Cardiac muscle cell (in vitro differentiated cells and primary cell): ENCODE results near the gene LRBA. TPM values are rescaled to one million over a fixed set of nuclear protein-coding genes. Genes with fewer than 3 reads are reported as not detected.
"Not testable (repeated sequence)": the region's sequence is repeated elsewhere in the genome, so short reads cannot be mapped to it uniquely, and the experiment has no call there.

Source experiments
- DNase-seq, 2 donors: peaks; one replicate each; pipeline versions ENCODE4 v3.0.0 to v3.0.0-alpha.2; 2010 to 2017; ENCODE audit warnings: low read depth in 1 of 2, low spot score in 1 of 2
- H3K27ac ChIP-seq: fragments of 200-600 bp; sonication (generic); 2 replicates; pipeline ENCODE4 v1.5.1; 2016
- H3K27me3 ChIP-seq: fragments of 200-600 bp; sonication (generic); 2 replicates; pipeline ENCODE4 v1.6.0; 2016; ENCODE audit warnings: control low read depth
- H3K36me3 ChIP-seq: fragments of 200-600 bp; sonication (generic); 2 replicates; pipeline ENCODE4 v1.5.1; 2016; ENCODE audit warnings: control low read depth
- H3K4me1 ChIP-seq: fragments of 200-600 bp; sonication (generic); 2 replicates; pipeline ENCODE4 v1.8.1; 2017; ENCODE audit warnings: low read depth, mild to moderate bottlenecking, mixed run types
- H3K4me3 ChIP-seq: fragments of 200-600 bp; sonication (generic); 2 replicates; pipeline ENCODE4 v1.5.1; 2016; ENCODE audit warnings: mild to moderate bottlenecking
- H3K9me3 ChIP-seq: fragments of 200-600 bp; sonication (generic); 2 replicates; pipeline ENCODE4 v1.5.1; 2017; ENCODE audit warnings: low read depth, mild to moderate bottlenecking, control low read depth
- CTCF ChIP-seq: IDR thresholded peaks from 2 replicates; pipeline ENCODE4 v1.5.1; 2012; ENCODE audit warnings: low read depth, mild to moderate bottlenecking, low read length
- polyA plus RNA-seq: library from polyadenylated mRNA; unstranded; fragments of >200 nt; fragmentation: Nextera tagmentation; extraction: Ambion mirVana; gene quantifications from 2 replicates; pipeline ENCODE4 v1.2.1, GENCODE V29; 2016
- total RNA-seq: library from RNA; depleted of rRNA; stranded (reverse); fragments of >200 nt; gene quantifications from 2 replicates; pipeline ENCODE4 v1.2.3, GENCODE V29; 2016

Gene LRBA
- total and polyA plus RNA-seq, 2 experiments from 2014 or later: 17.7 to 58.8 TPM

- no peak overlapping the region for H3K27ac ChIP-seq
- H3K4me1 ChIP-seq: no peaks in the 10 kb centered on the region
- no peaks in the 10 kb centered on the region for H3K36me3 ChIP-seq
- no peak for DNase-seq
- no peak overlapping the region for H3K4me3 ChIP-seq
- no peaks in the 10 kb centered on the region for H3K9me3 ChIP-seq
- H3K27me3 ChIP-seq: no peaks in the 10 kb centered on the region
- TF ChIP-seq CTCF: no peak
Measured at GRCh38 chr4:150668824-150669223, 346.3 kb downstream of the LRBA start.

GRCh38 chr4:150664935-150665334 is 350.1 kb downstream of the LRBA start:
- H3K27ac ChIP-seq: no peak overlapping the region

GRCh38 chr4:150662686-150663085 is 352.4 kb downstream of the LRBA start:
- Histone ChIP-seq H3K9me3 (no peaks in the 10 kb centered on the region), H3K27ac (no peak overlapping the region), H3K36me3 (no peaks in the 10 kb centered on the region), H3K27me3 (no peaks in the 10 kb centered on the region), H3K4me3 (no peak overlapping the region), H3K4me1 (no peaks in the 10 kb centered on the region)
- no peak for DNase-seq
- TF ChIP-seq CTCF: no peak

More at GRCh38 chr4:150664935-150665334, 350.1 kb downstream of the LRBA start:
- no peaks in the 10 kb centered on the region for H3K4me1 ChIP-seq
- no peak for TF ChIP-seq CTCF
- DNase-seq: peak in 1 of 2 donors; percentile 45
- H3K9me3 ChIP-seq: no peaks in the 10 kb centered on the region
- no peaks in the 10 kb centered on the region for H3K36me3 ChIP-seq
- H3K4me3 ChIP-seq: no peak overlapping the region
- H3K27me3 ChIP-seq: no peaks in the 10 kb centered on the region

GRCh38 chr4:150661551-150661950 is 353.5 kb downstream of the LRBA start:
- not testable (repeated sequence) for H3K36me3 ChIP-seq, H3K4me1 ChIP-seq, DNase-seq, H3K9me3 ChIP-seq, H3K4me3 ChIP-seq, H3K27ac ChIP-seq, H3K27me3 ChIP-seq

- H3K4me3 ChIP-seq, H3K4me1 ChIP-seq, H3K36me3 ChIP-seq, H3K27ac ChIP-seq, H3K27me3 ChIP-seq, H3K9me3 ChIP-seq, DNase-seq: not testable (repeated sequence)
Measured at GRCh38 chr4:150658258-150658657, 356.8 kb downstream of the LRBA start.

GRCh38 chr4:150656891-150657290 is 358.2 kb downstream of the LRBA start:
- TF ChIP-seq CTCF: no peak
- Histone ChIP-seq H3K27me3 (no peaks in the 10 kb centered on the region), H3K4me1 (no peaks in the 10 kb centered on the region), H3K36me3 (no peaks in the 10 kb centered on the region), H3K9me3 (no peaks in the 10 kb centered on the region), H3K27ac (no peak overlapping the region), H3K4me3 (no peak overlapping the region)
- no peak for DNase-seq

GRCh38 chr4:150650751-150651150 is 364.3 kb downstream of the LRBA start:
- no peak overlapping the region for H3K27ac ChIP-seq
- H3K36me3 ChIP-seq: no peaks in the 10 kb centered on the region
- no peak overlapping the region for H3K4me3 ChIP-seq
- no peaks in the 10 kb centered on the region for H3K9me3 ChIP-seq
- DNase-seq: no peak
- H3K4me1 ChIP-seq: no peaks in the 10 kb centered on the region
- no peaks in the 10 kb centered on the region for H3K27me3 ChIP-seq
- no peak for TF ChIP-seq CTCF
